Ascending aorta (tissue), 2 donors: ENCODE measurements around the gene KRT78. TPM values are rescaled to one million over a fixed set of nuclear protein-coding genes. Genes with fewer than 3 reads are reported as not detected.

Source experiments
- DNase-seq, 2 donors: peaks; one replicate each; pipeline ENCODE4 v3.0.0-alpha.2; 2019; ENCODE audit warnings: low spot score in 2 of 2
- H3K27ac ChIP-seq, 2 donors: fragments of 200-600 bp; sonication (generic); one replicate each; pipeline ENCODE4 v1.5.1; 2016 to 2017; ENCODE audit warnings: mild to moderate bottlenecking in 1 of 2
- H3K27me3 ChIP-seq: fragments of 200-600 bp; sonication (generic); one replicate; pipeline ENCODE4 v1.5.1; 2017
- H3K36me3 ChIP-seq, 2 donors: fragments of 200-600 bp; sonication (generic); one replicate each; pipeline ENCODE4 v1.5.1; 2016
- H3K4me1 ChIP-seq, 2 donors: fragments of 200-600 bp; sonication (generic); one replicate each; pipeline ENCODE4 v1.5.1; 2016 to 2017; ENCODE audit warnings: mild to moderate bottlenecking in 1 of 2
- H3K4me3 ChIP-seq, 2 donors: fragments of 200-600 bp; sonication (generic); one replicate each; pipeline ENCODE4 v1.5.1; 2016 to 2017; ENCODE audit warnings: mild to moderate bottlenecking in 1 of 2
- H3K9me3 ChIP-seq, 2 donors: fragments of 200-600 bp; sonication (generic); one replicate each; pipeline ENCODE4 v1.5.1; 2016
- intact Hi-C: fragments of 100-400 bp; cut with DNase I; formaldehyde crosslinking; loops from one replicate; pipeline ENCODE4 v1.15.1; 2023
- total RNA-seq: library from RNA; depleted of rRNA; stranded (reverse); fragments of >200 nt; gene quantifications from one replicate; pipeline ENCODE4 v1.1.0, GENCODE V29; 2016
- TF ChIP-seq, protein P1 (sequence below), 3 experiments: fragments of 200-600 bp in 2 of 3; fragments of 450-650 bp in 1 of 3; sonication (generic) in 2 of 3; IDR thresholded peaks; one replicate each; pipeline ENCODE4 v1.5.1; 2016 to 2019; ENCODE audit warnings: antibody characterized with exemption in 3 of 3, mild to moderate bottlenecking in 1 of 3, moderate library complexity in 1 of 3

Gene KRT78
- total RNA-seq, 1 donor from 2014 or later, result not detected

DNA sequence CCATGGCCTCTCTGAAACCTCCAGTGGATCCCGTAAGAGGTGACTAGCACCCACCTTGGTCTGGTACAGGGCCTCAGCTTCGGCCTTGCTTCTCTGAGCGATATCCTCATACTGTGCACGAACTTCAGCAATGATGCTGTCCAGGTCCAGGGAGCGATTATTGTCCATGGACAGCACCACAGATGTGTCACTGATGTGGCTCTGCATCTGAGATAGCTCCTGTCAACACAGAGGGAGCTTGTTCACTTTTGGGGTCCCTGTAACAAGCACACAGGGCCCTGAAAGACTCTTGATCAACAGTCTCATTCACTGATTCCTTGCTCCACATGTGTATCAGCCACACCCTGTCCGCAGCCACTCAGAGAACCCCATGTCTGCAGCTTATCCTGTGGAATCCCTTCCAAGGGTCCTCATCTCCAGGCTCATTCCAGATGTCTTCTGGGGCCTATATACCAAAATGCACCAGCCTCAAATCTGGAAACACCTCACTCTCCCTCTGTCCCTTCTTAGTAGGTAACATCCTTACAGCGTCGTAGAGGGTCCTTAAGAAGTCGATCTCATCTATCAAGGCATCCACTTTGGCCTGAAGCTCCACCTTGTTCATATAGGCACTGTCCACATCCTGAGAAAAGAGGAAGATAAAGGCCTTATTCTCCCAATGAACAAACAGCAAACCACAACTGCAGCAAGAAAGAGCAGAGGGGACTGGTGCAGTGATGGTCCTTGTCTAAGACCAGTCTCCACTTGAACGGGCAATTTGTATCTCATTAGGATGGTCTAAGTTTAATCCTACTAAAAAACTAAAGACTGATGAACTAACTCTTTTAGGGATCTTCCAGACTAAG, 56.4 kb downstream of the KRT78 start:
- TF ChIP-seq, protein P1, sequence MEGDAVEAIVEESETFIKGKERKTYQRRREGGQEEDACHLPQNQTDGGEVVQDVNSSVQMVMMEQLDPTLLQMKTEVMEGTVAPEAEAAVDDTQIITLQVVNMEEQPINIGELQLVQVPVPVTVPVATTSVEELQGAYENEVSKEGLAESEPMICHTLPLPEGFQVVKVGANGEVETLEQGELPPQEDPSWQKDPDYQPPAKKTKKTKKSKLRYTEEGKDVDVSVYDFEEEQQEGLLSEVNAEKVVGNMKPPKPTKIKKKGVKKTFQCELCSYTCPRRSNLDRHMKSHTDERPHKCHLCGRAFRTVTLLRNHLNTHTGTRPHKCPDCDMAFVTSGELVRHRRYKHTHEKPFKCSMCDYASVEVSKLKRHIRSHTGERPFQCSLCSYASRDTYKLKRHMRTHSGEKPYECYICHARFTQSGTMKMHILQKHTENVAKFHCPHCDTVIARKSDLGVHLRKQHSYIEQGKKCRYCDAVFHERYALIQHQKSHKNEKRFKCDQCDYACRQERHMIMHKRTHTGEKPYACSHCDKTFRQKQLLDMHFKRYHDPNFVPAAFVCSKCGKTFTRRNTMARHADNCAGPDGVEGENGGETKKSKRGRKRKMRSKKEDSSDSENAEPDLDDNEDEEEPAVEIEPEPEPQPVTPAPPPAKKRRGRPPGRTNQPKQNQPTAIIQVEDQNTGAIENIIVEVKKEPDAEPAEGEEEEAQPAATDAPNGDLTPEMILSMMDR (IDR thresholded peaks at IDR 0.05), result no peak
- intact Hi-C loops, result no loop called here
- no peaks in the 10 kb centered on the region for H3K4me1 ChIP-seq
- no peak overlapping the region for H3K4me3 ChIP-seq
- no peaks in the 10 kb centered on the region for H3K36me3 ChIP-seq
- H3K9me3 ChIP-seq, result no peaks in the 10 kb centered on the region
- no peak for DNase-seq
- no peak overlapping the region for H3K27ac ChIP-seq
- no peaks in the 10 kb centered on the region for H3K27me3 ChIP-seq

DNA sequence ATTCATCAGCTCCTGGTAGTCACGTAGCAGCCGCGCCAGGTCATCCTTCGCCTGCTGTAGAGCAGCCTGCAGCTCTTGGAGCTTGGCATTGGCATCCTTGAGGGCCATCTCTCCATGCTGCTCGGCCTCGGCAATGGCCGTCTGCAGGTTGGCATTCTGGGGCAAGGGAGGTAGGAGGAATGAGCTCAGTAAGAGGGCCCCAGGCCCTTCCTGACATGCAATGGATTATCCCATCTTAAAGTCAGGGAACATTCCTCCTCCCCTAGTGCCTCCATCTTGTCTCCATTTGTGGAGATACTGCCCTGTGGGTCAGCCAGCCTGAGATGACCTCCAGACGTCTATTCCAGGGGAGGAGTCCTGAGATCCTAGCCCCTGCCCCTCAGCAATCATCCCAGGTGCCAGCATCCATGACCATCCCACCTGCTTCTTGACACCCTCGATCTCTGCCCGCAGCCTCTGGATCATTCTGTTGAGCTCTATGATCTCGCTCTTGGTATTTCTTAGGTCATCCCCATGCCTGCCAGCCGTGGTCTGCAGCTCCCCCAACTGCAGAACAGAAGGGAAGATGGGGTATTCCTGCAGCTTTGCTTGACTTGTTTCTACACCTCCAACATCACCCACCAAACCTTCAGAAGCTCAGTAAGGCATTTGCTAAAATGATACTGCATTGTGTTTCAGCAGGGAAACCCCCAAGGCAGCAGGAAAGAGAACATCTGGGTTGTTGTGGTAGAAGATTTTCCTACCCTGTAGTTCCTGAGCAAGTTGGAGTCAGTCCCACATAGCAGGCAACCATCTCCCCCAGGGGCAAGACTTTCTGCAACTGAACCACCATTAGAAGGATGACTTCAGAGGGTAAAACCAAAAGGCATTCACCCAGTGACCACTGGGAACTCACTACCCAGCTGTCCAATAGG, 57.3 kb downstream of the KRT78 start:
- H3K4me3 ChIP-seq, result no peak overlapping the region
- TF ChIP-seq, protein P1 (IDR thresholded peaks at IDR 0.05), result no peak

DNA sequence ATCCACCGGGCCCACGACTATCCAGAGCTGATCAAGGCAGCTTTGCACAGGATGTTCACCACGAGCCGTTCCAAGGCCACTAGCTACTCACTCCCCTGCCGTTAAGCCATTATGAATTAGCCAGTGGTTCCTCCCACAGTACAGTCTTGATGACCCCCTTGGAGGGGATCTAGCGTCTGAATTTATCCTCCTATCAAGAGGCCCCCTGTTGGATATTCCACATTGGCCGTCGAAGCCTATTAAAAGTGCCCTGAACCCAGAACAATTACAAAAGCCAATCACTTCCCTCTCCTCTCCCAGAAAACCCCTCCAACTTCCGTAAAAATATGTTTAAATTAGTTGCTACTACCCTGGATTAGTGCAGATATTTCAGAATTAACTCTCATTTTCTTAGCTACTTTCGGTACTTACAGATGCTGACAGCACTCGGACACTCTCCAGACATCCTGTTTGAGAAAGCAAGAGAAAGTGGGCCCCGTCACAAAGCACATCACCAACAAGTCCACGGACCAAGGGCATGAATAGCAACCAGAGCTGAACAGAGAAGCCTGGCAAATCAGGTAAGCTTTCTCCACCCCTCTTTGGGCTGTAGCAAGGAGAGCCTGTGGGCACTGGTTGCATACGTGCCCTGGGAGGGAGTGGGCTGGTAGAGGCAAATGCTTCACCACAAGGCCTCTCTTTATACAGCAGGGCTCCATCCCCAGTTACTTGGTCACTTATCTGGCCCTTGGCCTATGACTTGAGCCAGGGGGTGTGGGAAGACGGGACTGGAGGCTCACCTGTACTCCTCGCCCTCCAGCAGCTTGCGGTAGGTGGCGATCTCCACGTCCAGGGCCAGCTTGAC, 58.1 kb downstream of the KRT78 start:
- Histone ChIP-seq H3K36me3 (no peaks in the 10 kb centered on the region), H3K27ac (no peak overlapping the region), H3K9me3 (no peaks in the 10 kb centered on the region), H3K4me3 (no peak overlapping the region), H3K4me1 (no peaks in the 10 kb centered on the region), H3K27me3 (no peaks in the 10 kb centered on the region)
- DNase-seq, result no peak
- intact Hi-C loops, result no loop called here
- TF ChIP-seq, protein P1 (IDR thresholded peaks at IDR 0.05), result no peak

More for the DNA sequence above, 57.3 kb downstream of the KRT78 start:
- H3K27me3 ChIP-seq, result no peaks in the 10 kb centered on the region
- H3K36me3 ChIP-seq, result no peaks in the 10 kb centered on the region
- H3K9me3 ChIP-seq, result no peaks in the 10 kb centered on the region
- DNase-seq, result no peak
- no peak overlapping the region for H3K27ac ChIP-seq
- intact Hi-C loops, result no loop called here
- no peaks in the 10 kb centered on the region for H3K4me1 ChIP-seq

DNA sequence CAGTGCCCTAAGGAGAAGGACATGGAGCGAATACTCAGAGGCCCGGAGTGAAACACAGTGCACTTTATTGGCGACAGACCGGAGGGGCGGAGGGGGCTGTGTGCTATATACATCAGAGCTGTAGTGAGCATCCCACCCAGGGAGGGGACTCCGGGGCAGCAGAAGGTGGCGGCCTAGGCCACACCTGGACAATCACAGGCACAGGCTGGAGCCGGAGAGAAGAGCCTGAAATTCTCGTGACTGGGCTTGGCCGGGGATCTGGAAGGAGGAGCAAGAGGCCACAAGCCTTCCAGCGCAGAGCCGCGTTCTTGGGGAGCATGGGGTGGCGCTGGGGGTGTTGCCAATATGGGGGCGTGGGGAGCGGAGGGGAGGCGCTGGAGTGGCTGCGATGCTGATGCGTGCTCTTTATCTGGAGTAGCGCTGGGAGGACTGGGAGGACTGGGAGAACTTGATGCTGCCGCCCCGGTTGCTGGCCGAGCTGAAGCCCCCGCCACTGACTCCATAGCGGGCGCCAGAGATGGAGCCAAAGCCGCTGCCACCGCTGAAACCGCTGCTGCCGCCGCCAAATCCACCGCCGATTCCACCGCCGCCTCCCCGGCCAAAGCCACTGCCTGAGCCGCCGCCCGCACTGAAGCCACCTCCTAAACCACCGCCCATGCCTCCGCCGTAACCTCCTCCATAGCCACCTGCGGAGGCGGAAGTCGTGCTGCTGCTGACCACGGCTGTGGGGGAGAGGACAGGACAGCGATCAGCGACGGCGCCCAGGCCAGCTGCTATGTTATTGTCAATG, 59.0 kb downstream of the KRT78 start:
- Histone ChIP-seq H3K4me1 (no peaks in the 10 kb centered on the region), H3K9me3 (no peaks in the 10 kb centered on the region), H3K27me3 (no peaks in the 10 kb centered on the region), H3K4me3 (no peak overlapping the region), H3K27ac (no peak overlapping the region), H3K36me3 (no peaks in the 10 kb centered on the region)
- DNase-seq, result no peak
- intact Hi-C loops, result no loop called here
- TF ChIP-seq, protein P1 (IDR thresholded peaks at IDR 0.05), result no peak
